OCI-LY3 (cell line): ENCODE results near the gene B4GALNT4.
"Not testable (repeated sequence)": the region's sequence is repeated elsewhere in the genome, so short reads cannot be mapped to it uniquely, and the experiment has no call there.

Experiments used
- H2AFZ ChIP-seq: fragments of 200-600, 300-600 bp; shearing (Covaris generic); 2 replicates; pipeline ENCODE4 v1.6.0; 2014; ENCODE audit warnings: antibody characterized with exemption, low read depth, low read length
- H3K27ac ChIP-seq: fragments of 200-600, 300-600 bp; sonication (generic); 2 replicates; pipeline ENCODE4 v1.5.1; 2014; ENCODE audit warnings: mild to moderate bottlenecking, low read length, moderate library complexity, mixed read lengths
- H3K27me3 ChIP-seq: fragments of 200-600, 300-600 bp; sonication (generic); 2 replicates; pipeline ENCODE4 v1.6.1; 2014; ENCODE audit warnings: low read depth, low read length, mixed read lengths
- H3K36me3 ChIP-seq: fragments of 200-600, 300-600 bp; sonication (generic); replicated peaks from 2 replicates; pipeline ENCODE3; 2014; ENCODE audit warnings: low read depth, low read length, mixed read lengths
- H3K4me1 ChIP-seq: fragments of 300-600, 200-600 bp; sonication (generic); 2 replicates; pipeline ENCODE4 v1.6.1; 2014; ENCODE audit warnings: low read length, mixed read lengths
- H3K4me2 ChIP-seq: fragments of 200-600, 300-600 bp; sonication (generic); 2 replicates; pipeline ENCODE4 v1.6.1; 2014; ENCODE audit warnings: low read length, mixed read lengths
- H3K4me3 ChIP-seq: fragments of 300-600, 200-600 bp; sonication (generic); 2 replicates; pipeline ENCODE4 v1.5.1; 2014; ENCODE audit warnings: antibody characterized with exemption, mild to moderate bottlenecking, low read length, moderate library complexity
- H3K79me2 ChIP-seq: fragments of 300-600, 200-600 bp; shearing (Covaris generic); 2 replicates; pipeline ENCODE4 v1.6.1; 2014; ENCODE audit warnings: mild to moderate bottlenecking, low read length, mixed read lengths
- H3K9ac ChIP-seq: fragments of 300-600, 200-600 bp; shearing (Covaris generic); 2 replicates; pipeline ENCODE4 v1.6.0; 2014; ENCODE audit warnings: mild to moderate bottlenecking, low read length, moderate library complexity
- H3K9me3 ChIP-seq: fragments of 200-600, 300-600 bp; shearing (Covaris generic); 2 replicates; pipeline ENCODE4 v1.6.1; 2014; ENCODE audit warnings: low read length, mixed read lengths; ENCODE audit not compliant: insufficient read depth
- H4K20me1 ChIP-seq: fragments of 200-600, 300-600 bp; sonication (generic); 2 replicates; pipeline ENCODE4 v1.6.1; 2016; ENCODE audit warnings: low read length, mixed read lengths; ENCODE audit not compliant: insufficient read depth
- CTCF ChIP-seq: fragments of 200-600, 300-600 bp; sonication (generic); IDR thresholded peaks from 2 replicates; pipeline ENCODE4 v1.5.1; 2014; ENCODE audit warnings: antibody characterized with exemption, low read length, low read depth
- EZH2phosphoT487 ChIP-seq: fragments of 200-600 bp; shearing (Covaris generic); IDR thresholded peaks from 2 replicates; pipeline ENCODE4 v1.6.1; 2018; ENCODE audit warnings: antibody characterized with exemption, mixed run types, low read depth

Gene B4GALNT4

GRCh38 chr11:387193-387793 is 18.0 kb downstream of the B4GALNT4 start:
- Histone ChIP-seq H2AFZ (no peak overlapping the region), H3K9me3 (no peaks in the 10 kb centered on the region), H3K79me2 (no peaks in the 10 kb centered on the region), H3K4me2 (no peak overlapping the region), H4K20me1 (no peaks in the 10 kb centered on the region), H3K36me3 (no peaks in the 10 kb centered on the region), H3K27me3 (0 out of 2 replicates have a peak, but pooled peaks cover 5% of the 10 kb centered on the region), H3K4me3 (no peak overlapping the region), H3K4me1 (no peaks in the 10 kb centered on the region), H3K27ac (no peak overlapping the region), H3K9ac (no peak overlapping the region)
- TF ChIP-seq CTCF (no peak), EZH2phosphoT487 (no peak)

- not testable (repeated sequence) for H4K20me1 ChIP-seq, H3K4me3 ChIP-seq, H3K79me2 ChIP-seq, H3K4me2 ChIP-seq, H3K4me1 ChIP-seq, H3K27me3 ChIP-seq, H3K9ac ChIP-seq, H3K9me3 ChIP-seq, H2AFZ ChIP-seq, H3K36me3 ChIP-seq, H3K27ac ChIP-seq
These were observed 20.1 kb downstream of the B4GALNT4 start for GRCh38 chr11:389369-389768.

DNA sequence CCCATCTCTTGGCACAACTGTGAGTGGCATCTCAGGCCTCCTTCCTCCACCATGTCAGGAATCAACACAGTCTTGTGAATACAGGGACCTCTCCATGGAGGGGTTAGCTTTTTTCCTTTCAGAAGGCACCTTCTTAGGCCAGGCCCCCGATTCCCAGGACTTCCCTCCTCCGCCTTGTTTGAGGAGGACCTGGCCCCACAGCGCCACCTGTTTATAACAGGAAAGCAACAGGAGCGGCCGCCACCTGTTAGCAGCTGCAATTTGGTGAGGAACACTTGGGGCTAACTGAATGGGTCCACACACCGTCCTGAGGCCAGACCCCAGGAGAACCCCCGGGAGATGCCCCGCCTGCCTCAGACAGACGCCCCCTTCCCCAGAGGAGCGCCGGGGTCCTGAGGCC is 20.9 kb downstream of the B4GALNT4 start:
- Histone ChIP-seq H3K36me3 (no peaks in the 10 kb centered on the region), H3K27ac (no peak overlapping the region), H3K27me3 (0 out of 2 replicates have a peak, but pooled peaks cover 5% of the 10 kb centered on the region), H3K4me1 (no peaks in the 10 kb centered on the region), H2AFZ (no peak overlapping the region), H3K9ac (no peak overlapping the region), H4K20me1 (no peaks in the 10 kb centered on the region), H3K79me2 (no peaks in the 10 kb centered on the region), H3K4me2 (no peak overlapping the region), H3K9me3 (no peaks in the 10 kb centered on the region), H3K4me3 (no peak overlapping the region)
- no peak for TF ChIP-seq EZH2phosphoT487
- TF ChIP-seq CTCF, result no peak

GRCh38 chr11:391117-392017 is 22.1 kb downstream of the B4GALNT4 start:
- Histone ChIP-seq H3K27me3 (0 out of 2 replicates have a peak, but pooled peaks cover 9% of the 10 kb centered on the region), H3K9me3 (no peaks in the 10 kb centered on the region), H3K79me2 (no peaks in the 10 kb centered on the region), H3K36me3 (no peaks in the 10 kb centered on the region), H3K4me3 (no peak overlapping the region), H3K9ac (no peak overlapping the region), H2AFZ (no peak overlapping the region), H3K27ac (no peak overlapping the region), H3K4me2 (no peak overlapping the region), H3K4me1 (no peaks in the 10 kb centered on the region), H4K20me1 (no peaks in the 10 kb centered on the region)
- TF ChIP-seq CTCF (no peak), EZH2phosphoT487 (no peak)
